Smooth muscle cell of the brain vasculature (primary cell): Measurements from ENCODE around the gene KIF5C.

Experiments used
- DNase-seq: peaks from one replicate; pipeline ENCODE4 v3.0.0-alpha.2; 2012; ENCODE audit warnings: low read depth, low spot score

KIF5C gene

DNA sequence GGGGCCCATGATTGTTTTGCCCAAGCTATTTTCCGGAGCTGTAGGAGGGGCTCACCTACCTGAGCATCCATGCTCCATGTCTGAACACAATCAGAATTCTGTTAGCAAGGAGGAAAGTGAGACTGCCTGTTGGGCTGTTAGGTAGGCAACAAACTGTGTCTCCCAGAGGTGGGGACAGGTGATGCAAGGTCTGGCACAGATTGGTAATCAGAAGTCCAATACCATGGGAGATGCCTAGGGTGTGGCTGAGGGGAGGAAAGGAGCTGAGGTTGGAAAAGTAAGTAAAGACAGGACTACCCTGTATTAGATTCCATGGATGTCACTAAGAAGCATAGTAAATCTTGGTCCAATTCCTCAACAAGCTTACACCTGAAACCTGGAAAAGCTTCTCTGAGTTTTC lies 166.5 kb downstream of the KIF5C start:
- DNase-seq = no peak

DNA sequence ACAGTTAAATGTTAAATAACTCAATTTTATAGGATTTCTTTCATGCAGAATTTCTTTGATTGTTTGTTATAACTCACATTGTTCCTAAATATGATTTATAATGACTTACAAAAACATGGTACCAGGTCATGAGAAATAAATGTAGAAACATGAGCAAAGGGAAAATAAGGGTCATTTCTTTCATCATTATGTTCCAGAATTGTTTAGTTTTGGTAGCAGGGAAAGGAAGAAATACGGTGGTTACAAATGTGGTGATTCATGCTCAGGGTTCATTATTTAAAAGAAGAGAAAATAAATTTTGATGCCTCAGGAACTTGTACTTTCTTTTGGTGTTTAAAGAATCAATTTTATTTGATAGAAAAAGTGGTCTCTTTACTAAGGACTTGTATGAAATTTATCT lies 167.9 kb downstream of the KIF5C start:
- DNase-seq = no peak

DNA sequence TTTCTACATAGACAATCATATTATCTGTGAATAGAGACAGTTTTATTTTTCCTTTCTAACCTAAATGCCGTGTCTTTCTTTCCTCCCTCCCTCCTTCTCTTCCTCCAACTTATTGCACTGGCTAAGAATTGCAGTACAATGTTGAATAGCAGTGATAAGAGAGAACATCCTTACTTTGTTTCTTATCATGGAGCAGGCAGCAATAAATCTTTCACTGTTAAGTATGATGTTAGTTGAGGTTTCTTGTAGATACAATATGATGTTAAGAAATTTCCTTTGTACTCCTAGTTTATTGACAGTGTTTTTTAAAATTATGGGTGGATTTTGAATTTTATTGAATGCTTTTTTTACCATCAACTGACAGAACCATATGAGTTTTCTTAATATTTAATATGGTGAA lies 169.5 kb downstream of the KIF5C start:
- DNase-seq = no peak

DNA sequence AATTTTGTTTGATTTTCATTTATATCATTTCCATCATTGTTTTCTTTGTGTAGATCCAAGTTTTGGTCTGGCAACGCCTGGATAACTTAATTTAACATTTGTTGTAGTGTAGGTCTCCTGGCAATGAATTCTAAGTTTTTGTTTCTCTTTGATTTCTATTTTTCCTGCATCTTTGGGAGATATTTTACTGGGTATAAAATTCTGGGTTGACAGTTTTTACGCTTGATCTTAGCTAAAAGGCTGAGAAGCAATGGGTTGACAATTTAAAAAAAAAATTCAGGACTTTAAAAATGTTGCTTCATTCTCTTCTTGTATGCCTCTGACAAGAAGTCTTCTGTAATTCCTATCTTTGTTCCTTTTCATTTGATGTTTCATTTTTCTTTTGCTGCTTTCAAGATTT lies 172.1 kb downstream of the KIF5C start:
- no peak for DNase-seq

DNA sequence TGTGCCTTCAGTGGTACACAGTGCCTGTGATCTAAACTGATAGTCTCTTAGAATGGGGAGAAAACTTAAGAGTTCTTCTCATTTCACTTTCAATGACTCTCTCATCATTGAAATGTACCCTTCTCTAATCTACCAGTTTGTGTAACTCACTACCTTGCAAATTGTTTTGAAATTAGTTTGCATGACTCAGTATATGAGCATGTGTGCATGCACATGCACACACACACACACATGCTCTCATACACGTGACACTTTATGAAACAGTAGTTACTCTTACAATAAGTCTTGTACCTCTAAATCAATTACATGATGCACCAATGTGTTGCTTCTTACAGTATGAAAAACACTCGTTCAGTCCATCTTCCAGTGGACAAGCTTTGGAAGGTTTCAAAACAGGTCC lies 174.1 kb downstream of the KIF5C start:
- no peak for DNase-seq

DNA sequence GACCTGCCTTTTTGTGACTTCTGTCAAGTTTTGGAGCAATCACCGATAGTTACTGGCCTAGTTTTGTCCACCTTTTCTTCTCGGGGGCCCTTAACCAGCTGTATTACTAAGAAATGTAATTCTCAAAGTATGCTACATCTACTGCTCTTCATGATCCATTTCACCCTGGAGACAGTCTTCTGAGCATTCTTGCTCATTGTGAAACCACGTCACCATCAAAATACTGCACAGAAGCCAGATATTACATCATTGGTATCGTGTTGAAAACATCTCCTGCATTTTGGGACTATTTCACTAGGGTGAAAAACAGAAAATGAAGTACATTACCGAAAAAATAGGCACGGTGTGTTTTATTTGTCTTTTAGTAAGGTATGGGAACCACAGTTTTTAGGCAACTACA lies 175.2 kb downstream of the KIF5C start:
- no peak for DNase-seq

DNA sequence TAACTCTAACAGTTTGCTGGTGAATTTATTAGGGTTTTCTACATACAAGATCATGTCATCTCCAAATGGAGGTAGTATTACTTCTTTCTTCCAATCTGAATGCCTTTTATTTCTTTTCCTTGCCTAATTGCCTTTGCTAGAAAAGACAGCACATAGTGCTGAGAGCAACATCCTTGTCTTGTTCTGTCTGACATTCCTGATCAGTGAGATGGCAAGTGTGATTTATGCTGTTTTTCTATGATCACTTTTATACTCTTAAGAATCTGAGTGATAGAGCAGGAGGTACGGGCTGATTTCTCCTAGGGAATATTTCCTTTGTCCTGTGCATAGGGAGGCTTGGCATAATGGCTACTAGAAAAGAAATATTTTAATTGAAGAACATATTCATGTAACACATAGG lies 180.7 kb downstream of the KIF5C start:
- no peak for DNase-seq

DNA sequence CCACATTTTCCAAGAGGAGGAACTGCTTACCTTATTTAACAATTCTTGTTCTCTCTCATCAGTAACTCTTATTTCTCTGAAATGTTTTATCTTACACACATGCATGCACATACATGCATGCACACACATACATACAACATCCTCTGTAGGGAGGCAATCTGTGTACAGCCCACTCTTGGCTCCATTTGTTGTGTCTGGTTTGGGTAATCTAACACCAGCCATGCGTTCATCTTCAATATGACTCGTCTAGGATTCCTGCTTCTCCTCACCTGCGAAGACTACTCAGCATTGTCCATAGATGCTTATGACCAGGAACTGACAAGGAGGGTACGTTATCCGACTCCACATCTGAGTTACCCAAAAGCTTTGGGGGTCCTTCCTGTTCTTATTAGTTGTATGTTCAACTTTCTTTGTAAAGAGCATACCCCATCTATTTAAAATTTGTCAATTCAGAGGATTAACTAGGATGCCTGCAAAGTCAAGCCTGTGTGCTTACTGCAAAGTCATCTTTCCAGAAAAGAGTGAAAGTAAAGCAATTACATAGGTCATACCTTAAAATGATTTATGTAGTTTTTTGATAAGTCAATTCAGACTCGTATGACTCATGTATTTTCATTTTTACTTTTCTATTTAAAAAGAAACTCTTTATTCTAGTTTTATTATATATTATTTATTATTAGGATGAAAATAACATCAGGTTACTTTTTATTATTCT lies 181.7 kb downstream of the KIF5C start:
- no peak for DNase-seq

DNA sequence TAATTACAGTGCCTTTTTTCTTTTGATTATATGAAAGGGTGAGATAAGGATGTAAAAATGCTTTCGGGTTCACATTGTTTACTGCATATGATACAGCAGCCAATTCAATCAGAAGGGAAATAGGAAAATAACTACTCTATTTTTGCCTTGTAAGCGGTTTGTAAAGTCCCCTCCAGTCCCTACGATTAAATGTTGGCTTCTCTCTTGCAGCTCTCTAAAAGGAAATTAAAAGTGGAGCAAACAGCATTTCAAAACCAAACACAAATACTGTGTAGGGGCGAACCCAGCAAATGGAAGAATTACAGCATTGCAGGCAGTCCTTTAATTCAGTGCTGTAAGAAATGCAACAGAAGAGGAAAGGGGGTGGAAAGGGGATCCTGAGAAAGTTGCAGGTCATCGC lies 182.4 kb downstream of the KIF5C start:
- no peak for DNase-seq

DNA sequence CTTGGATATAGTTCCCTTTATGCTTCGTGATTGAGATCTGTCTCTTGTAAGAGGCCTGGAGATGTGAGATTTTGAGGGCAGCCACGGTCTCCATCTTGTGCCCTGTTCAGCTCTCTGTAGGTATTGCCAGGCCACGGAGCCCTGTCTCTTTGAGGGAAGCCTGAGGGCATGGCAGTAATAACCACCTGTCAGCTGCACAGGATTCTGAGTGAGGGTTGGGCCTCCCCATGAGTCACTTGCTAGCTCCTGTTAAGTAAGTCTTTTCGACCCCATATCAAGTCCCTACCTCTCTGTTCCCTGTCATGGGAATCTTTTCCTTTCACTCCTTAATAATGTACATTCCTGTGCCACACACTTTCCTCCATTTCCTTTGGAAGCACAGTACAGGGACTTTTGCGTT lies 183.9 kb downstream of the KIF5C start:
- DNase-seq = no peak

DNA sequence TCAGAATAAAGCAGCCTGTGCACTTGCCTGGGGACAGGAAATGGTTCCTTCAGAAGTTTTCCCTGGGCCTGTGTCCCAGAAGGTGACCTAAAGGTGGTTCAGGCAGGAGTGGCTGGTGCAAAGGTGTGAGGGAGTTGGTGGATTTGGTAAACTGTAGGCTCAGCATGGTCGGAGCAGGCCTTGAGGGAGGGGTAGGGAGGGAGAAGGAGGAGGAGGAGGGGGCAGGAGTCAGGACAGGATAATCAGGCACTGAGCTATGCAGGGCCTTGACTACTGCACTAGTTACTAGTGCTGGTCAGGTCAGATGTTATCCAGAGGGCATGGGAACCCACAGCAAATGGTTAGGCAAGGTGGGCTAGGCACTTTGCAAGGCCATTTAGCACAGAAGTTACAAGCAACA lies 184.8 kb downstream of the KIF5C start:
- no peak for DNase-seq

DNA sequence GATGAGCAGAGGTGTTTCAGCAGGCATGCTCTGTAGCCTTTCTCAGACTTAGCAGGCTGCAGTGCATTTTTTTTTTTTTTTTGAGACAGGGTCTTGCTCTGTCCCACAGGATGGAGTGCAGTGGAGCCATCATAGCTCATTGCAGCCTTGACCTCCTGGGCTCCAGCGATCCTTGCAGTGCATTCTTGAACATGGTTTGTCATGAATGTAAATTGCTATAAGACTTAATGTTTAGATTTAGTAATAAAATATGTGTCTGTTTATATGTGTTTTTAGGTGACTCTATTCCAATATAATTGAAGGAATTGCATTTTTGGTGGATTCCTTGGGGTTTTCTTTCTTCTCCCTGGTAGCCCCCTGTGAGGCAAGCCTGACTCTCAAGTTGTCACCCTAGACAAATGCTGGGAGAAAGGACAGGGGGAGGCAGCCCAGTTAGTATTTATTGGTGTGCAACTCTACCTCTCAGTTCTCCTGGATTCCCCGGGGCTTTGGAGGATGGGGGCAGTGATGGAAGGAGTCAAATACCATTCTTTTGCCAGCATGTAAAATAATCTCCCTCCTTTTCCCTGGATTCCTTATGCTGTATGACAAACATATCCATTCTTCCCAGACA lies 186.2 kb downstream of the KIF5C start:
- no peak for DNase-seq

DNA sequence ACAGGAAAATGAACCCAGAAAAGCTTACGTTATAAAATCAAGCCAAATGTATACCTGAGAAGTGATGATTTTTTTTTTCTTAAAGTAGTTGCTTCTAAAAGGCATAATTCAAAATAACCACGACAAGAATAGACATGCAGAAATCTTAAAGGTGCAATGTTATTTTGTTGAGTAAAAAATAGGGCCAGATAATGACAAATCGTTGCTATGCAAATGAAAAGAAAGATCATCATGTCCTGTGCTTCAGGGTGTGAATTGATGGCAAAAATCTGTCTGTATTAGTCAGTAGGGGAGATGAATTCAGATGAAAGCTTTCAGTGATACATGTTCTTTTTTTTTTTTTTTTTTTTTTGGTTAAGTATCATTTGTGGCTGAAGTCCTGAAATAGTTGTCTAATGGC lies 187.5 kb downstream of the KIF5C start:
- no peak for DNase-seq

DNA sequence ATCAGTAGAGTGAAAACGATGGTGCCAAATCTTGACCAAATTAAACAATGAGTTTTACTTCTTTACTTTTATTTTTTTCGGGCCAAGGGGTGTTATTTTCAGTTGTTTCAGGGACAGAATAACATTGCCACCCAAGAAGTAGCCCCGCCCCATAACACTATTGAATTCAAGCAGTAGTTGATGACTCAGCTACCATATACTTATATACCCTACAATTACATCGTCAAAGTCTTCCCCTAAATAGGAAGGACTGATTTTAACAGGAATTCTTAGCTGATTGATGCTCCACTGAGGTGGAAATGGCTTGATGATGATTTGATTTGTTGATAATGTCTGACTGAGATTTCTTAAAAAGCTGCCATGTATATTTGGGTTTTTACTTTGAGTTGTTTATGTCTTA lies 188.2 kb downstream of the KIF5C start:
- DNase-seq = no peak

DNA sequence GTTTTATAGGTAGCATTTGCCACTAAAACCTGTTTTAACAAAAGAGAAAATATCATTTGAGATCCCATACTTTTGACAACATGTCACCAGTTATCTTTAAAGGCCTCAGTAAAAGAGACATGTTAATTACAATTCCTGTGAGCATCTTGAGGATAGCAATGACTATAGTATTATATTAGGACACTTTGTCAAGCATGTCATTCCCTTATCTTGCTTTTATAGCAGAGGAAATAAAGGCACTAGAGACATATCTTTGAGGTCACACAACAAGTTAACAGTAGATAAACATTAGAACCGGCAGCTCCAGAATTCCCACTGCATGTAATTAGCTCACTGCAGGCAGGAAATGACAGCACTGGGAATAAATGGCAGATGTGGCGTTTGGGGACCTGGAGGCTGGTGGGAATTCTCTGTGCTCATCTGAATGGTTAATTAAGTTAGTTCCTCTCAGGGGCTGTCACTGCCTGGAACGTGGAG lies 189.4 kb downstream of the KIF5C start:
- DNase-seq = no peak

DNA sequence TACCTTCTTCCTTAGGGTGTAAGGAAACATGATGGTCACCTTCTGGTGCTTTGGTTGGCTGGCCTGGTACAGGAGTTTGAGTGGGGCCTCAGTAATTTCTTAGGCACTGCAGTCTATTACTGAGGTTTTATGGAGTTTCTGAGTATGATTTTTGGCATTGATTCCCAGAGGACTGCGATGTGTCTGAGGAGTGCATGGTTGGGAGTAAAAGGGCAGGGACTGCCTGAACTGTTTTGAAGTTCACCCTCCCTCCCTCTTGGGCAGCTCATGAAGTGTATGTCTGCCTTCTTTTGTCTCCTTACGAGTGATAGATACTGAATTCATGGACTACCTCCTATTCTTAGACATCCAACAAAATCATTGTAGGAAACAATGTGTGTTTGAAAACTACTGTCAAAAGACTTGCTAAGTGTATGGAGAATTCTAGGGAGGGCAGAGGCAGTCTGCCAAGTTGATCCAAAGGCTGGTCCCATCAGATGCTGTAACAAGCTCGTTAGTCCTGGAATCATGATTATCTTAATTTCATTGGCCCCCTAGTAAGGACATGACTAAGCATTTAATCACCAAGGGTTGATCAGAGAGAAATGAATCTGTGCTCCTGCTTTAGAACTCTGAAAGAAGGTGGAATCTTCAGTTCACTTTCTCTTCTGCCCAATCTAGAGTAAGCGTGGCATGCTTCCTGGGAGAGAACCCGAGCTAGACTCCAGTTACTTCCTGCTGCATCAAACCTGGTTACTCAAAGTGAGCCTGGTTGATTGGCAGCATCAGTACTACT lies 190.0 kb downstream of the KIF5C start:
- DNase-seq = no peak

DNA sequence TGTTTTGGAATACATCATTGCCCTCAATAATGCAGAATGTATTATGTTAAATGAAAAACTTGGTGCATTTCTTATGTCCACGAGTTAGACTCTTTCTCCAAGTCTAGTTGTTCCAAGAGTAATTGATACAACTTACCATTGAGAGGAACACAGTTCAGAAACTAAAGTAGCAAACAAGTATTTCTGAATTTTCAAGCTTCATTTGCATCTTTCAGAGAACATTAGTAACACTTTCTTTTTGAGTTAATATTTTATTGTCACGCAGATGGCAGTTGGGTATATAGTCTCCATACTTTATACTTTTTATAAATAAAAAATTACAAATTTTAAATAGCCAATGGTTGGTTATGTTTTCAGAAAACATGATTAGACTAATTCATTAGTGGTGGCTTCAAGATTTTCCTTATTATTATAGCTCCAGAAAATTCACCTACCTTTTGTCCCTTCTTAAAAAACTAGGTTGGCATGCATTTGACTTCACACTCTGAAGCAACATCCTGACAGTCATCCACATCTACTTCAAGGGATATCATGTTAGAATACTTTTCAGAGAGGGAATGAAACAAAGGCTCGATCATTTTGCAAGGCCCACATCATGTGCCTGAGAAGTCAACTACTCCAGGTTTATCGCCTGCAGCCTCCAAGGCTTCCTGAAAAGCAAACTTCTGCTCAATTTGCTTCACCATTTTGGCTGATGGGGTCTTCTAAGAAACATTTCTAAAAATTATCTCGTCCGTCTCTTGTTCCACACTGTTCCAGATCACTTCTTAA lies 193.4 kb downstream of the KIF5C start:
- DNase-seq = no peak

DNA sequence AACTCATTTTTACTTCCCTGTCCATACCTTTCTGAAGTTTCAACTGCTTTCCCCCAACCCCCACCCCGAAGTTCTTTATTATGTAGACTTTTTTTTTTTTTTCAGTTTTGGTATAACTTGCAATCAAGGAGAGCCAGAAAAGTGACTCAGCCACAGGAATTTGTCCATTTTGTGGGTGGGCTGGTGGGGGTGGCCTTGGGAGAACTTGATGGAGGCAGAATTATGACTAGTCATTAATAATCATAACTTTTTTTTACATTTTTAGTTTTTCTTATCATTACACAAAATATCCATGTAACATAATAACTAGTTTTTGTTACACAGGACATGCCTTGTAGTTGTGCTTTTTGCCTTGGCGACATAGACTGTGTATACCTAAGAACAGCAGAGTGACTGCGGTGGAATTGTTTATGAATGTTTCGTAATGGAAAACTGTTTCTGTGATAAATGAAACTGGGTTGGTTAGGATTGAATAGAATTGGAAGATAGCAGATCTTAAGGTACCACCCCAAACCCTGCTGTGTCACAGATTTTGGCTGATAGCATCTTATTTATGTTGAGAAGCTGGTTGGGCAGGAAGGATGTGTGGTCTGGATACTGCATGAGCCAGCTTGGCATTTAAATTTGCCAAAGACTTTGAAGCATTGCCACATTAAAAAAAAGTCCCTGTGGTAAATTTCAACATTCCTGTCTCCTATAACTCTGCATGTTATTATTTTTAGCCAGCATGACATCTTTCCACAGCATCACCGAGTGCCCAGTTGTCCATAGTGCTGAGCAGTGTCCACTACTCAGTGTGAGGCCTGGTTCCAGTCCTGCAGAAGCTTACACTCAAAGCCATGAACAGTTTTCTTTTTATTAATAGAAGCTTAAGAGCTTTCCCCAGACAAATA lies 194.2 kb downstream of the KIF5C start:
- DNase-seq = no peak

DNA sequence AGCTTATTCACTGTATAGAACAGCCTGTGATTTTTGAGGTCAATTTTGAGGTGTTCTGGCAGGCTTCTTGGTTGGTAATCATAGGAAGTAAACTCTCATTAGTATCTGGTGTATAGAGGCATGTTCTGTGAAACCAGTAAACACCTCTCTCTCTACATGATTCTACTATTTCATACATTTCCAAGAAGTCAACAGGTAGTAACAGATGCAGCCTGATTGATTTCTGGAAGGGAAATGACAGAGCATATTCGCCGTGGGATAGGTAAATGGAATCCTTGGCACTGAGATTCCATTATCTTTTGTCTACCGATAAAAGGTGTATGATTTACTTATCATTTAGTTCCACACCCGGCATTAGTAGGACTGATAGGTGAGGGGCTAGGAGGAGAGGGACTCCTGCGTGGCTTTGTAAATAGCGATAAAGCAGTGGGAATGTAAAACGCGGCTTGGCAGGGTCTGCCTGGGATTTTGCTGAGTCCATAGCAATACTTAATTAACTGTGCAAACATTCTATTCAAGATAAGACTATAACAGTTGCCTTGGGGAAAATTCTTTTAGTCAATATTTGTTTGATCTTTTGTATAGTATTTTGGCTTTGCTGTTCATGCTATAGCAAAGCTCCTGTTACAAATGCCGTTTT lies 195.8 kb downstream of the KIF5C start:
- DNase-seq = no peak

DNA sequence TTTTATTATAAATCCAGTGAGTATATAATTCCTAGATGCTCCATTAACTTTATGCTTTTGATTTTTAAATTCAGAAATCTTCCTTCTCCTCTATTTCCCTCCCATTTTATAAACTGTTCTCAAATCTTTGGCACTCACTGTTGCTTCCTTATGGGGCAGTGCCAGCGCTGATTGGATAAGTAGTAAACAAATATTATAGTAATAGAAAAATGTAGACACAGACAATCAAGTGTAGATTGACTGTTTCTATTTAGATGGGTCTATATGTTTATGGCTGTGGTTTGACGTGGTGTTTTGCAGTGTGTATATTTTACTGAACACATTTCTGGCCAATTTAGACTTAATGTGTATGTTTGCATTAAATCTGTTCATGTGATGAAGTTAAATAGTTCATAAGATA lies 200.1 kb downstream of the KIF5C start:
- DNase-seq = no peak

DNA sequence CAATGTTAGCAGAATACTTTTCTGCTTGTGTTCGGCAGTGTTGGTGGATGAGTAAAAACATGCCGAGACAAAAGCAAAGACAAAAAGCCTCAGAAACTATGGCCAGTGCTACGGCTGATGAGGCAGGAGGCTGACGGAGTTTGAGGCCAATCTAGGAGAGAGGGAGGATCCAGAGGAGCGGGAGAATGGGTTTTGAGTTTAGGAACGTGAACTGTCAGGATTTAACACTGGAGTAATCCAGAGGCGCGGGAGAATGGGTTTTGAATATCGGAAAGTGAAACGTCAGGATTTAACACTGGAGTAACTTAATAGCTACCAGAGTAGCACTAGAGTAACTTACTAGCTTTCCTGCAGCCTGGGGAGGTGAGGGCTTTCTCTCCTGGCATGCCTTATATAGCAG lies 200.8 kb downstream of the KIF5C start:
- DNase-seq = no peak
